ENCODE measurements around the gene BORCS6.

BORCS6 gene

DNA sequence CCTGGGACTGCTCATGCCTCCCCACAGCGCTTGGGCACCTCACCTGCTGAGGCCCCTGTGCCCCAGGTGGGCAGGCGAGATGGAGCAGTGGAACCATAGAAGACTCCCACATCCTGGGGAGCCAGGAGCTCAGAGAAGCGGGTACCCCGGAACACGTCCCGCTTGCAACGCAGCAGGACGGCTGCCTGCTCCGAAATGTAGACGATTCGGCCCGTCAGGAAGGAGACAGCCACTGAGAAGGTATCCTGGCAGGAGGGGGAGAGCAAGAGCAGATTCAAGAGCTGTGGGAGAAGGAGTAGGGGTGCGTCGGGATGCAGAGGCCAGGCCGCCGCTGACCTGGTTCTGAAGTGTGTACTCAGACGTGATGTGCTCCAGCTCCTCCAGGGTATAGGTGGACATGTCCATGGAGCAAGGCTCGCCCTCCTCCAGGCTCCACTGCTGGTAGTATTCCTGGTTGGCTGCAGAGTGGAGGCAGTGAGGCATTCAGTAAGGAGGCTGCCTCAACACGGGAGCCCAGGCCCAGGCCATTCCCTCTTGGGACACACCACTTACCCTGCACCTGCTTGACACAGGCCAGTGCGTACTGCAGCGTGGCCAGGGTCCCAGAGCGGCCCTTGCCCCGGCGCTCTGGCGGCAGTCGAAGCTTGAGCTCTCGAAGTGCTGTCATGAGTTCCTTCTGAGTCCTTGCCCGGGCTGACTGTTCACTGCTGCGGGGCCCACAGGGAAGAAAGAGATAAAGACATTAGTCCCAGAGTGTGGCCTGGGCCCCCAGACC is 40.4 kb downstream of the BORCS6 start:
- Histone ChIP-seq H3K4me3 (replicated peaks; ENCODE audit: insufficient read depth, low read length) (no peak overlapping the region), H3K27ac (replicated peaks) (no peak overlapping the region), H3K27me3 (ENCODE audit: insufficient read depth, poor library complexity, severe bottlenecking) (no peaks in the 10 kb centered on the region)
- no peak for DNase-seq (ENCODE audit: low read depth in 1 of 2, low spot score in 1 of 2)
- TF ChIP-seq SPI1 (IDR thresholded peaks at IDR 0.05; ENCODE audit: borderline replicate concordance, low read depth) (no peak), POLR2AphosphoS5 (IDR thresholded peaks at IDR 0.05; ENCODE audit: low read depth) (no peak), GABPA (IDR thresholded peaks at IDR 0.05; ENCODE audit: low read depth) (no peak)
- TF ChIP-seq, protein P1, sequence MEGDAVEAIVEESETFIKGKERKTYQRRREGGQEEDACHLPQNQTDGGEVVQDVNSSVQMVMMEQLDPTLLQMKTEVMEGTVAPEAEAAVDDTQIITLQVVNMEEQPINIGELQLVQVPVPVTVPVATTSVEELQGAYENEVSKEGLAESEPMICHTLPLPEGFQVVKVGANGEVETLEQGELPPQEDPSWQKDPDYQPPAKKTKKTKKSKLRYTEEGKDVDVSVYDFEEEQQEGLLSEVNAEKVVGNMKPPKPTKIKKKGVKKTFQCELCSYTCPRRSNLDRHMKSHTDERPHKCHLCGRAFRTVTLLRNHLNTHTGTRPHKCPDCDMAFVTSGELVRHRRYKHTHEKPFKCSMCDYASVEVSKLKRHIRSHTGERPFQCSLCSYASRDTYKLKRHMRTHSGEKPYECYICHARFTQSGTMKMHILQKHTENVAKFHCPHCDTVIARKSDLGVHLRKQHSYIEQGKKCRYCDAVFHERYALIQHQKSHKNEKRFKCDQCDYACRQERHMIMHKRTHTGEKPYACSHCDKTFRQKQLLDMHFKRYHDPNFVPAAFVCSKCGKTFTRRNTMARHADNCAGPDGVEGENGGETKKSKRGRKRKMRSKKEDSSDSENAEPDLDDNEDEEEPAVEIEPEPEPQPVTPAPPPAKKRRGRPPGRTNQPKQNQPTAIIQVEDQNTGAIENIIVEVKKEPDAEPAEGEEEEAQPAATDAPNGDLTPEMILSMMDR (IDR thresholded peaks at IDR 0.05; ENCODE audit: insufficient read depth, low read length) = no peak

DNA sequence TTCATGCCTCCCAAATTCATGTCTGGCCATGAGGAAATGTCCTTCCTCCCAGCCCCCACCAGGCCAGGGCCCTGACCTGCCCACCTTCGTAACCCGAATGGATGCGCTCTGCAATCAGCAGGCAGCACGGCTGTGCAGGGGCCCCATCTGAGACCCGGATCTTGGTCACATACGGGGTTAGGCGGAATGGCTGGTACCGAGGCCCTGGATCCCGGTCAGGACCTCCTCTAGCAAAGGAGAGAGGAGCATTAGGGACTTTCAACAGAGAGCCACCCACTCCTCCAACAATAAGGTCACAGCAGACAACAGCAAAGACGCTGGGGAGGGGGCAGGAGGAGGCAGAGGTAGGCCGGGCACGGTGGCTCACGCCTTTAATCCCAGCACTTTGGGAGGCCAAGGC is 41.4 kb downstream of the BORCS6 start:
- TF ChIP-seq, protein P2, sequence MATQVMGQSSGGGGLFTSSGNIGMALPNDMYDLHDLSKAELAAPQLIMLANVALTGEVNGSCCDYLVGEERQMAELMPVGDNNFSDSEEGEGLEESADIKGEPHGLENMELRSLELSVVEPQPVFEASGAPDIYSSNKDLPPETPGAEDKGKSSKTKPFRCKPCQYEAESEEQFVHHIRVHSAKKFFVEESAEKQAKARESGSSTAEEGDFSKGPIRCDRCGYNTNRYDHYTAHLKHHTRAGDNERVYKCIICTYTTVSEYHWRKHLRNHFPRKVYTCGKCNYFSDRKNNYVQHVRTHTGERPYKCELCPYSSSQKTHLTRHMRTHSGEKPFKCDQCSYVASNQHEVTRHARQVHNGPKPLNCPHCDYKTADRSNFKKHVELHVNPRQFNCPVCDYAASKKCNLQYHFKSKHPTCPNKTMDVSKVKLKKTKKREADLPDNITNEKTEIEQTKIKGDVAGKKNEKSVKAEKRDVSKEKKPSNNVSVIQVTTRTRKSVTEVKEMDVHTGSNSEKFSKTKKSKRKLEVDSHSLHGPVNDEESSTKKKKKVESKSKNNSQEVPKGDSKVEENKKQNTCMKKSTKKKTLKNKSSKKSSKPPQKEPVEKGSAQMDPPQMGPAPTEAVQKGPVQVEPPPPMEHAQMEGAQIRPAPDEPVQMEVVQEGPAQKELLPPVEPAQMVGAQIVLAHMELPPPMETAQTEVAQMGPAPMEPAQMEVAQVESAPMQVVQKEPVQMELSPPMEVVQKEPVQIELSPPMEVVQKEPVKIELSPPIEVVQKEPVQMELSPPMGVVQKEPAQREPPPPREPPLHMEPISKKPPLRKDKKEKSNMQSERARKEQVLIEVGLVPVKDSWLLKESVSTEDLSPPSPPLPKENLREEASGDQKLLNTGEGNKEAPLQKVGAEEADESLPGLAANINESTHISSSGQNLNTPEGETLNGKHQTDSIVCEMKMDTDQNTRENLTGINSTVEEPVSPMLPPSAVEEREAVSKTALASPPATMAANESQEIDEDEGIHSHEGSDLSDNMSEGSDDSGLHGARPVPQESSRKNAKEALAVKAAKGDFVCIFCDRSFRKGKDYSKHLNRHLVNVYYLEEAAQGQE (IDR thresholded peaks at IDR 0.05; ENCODE audit: insufficient replicate concordance, low read depth) = no peak
- TF ChIP-seq POLR2AphosphoS5 (IDR thresholded peaks at IDR 0.05; ENCODE audit: low read depth) = no peak
- DNase-seq (ENCODE audit: low read depth in 1 of 2, low spot score in 1 of 2) = no peak
- Histone ChIP-seq H3K27ac (replicated peaks) (no peak overlapping the region), H3K27me3 (ENCODE audit: insufficient read depth, poor library complexity, severe bottlenecking) (no peaks in the 10 kb centered on the region), H3K4me3 (replicated peaks; ENCODE audit: insufficient read depth, low read length) (no peak overlapping the region)

DNA sequence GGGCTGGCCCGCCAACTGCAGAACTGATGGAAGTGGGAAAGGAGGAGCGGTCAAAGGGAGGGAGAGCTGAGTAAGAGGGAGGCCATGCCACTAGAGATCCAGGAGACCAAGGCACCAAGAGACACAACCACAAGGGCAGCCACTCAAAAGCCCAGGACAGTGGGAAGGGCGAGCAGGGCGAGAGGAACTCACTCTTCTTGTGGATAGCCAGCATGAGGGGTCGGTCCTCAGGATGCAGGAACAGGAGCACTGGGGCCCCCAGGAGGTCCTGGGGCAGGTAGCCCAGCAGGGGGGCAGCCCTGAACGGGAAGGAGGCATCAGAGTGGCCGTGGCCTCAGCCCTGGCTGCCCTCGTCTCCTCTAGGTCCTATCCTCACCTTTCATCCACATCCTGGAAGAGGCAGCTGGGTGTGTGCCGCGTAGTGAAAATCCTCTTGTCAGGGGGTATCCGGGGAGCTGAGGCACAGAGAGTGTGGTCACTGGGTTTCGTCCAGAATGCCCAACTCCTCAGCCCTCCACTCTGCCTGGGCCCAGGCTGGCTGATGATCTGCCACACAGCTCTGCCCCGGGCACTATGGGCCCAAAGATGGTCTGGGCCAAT is 42.1 kb downstream of the BORCS6 start:
- DNase-seq (ENCODE audit: low read depth in 1 of 2, low spot score in 1 of 2) = no peak
- H3K4me3 ChIP-seq (replicated peaks; ENCODE audit: insufficient read depth, low read length) = no peak overlapping the region
- H3K27me3 ChIP-seq (ENCODE audit: insufficient read depth, poor library complexity, severe bottlenecking) = no peaks in the 10 kb centered on the region
- no peak overlapping the region for H3K27ac ChIP-seq (replicated peaks)
- TF ChIP-seq, protein P2 (IDR thresholded peaks at IDR 0.05; ENCODE audit: insufficient replicate concordance, low read depth) = no peak
- TF ChIP-seq POLR2AphosphoS5 (IDR thresholded peaks at IDR 0.05; ENCODE audit: low read depth) (no peak), SPI1 (IDR thresholded peaks at IDR 0.05; ENCODE audit: borderline replicate concordance, low read depth) (no peak)
- TF ChIP-seq, protein P1 (IDR thresholded peaks at IDR 0.05; ENCODE audit: insufficient read depth, low read length) = no peak

DNA sequence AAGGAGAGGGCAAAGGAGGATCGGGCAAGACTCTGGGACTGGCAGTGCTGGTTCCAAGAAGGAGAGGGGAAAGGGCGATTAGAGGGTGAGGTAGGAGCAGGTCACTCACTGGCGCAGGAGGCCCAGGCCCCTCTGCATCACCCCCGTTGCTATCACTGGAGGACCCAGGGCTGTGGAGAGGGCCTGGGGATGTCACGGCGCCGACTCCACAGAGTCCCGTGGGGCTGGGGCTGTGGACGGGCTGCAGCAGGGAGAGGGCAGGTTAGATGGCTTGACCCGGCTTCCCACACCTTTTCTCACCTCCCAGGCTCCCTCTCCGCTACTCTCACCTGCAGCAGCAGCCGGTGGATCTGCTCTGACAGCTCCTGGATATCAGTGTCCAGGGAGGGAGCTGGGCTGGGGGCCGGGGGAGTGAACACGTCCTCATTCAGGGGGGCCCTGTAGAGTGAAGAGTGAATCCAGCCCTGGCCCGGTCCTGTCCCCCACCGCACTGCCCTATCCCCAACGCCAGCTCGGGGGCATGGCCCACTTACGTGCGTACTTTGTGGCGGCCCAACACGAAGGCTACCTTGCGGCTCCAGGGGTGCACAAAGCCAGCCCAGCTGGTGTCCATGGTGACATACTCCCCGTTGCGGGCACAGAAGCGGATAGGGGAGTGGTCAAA is 42.7 kb downstream of the BORCS6 start:
- Histone ChIP-seq H3K27me3 (ENCODE audit: insufficient read depth, poor library complexity, severe bottlenecking) (no peaks in the 10 kb centered on the region), H3K4me3 (replicated peaks; ENCODE audit: insufficient read depth, low read length) (no peak overlapping the region), H3K27ac (replicated peaks) (no peak overlapping the region)
- TF ChIP-seq SPI1 (IDR thresholded peaks at IDR 0.05; ENCODE audit: borderline replicate concordance, low read depth) (no peak), POLR2AphosphoS5 (IDR thresholded peaks at IDR 0.05; ENCODE audit: low read depth) (no peak), GABPA (IDR thresholded peaks at IDR 0.05; ENCODE audit: low read depth) (no peak)
- TF ChIP-seq, protein P1 (IDR thresholded peaks at IDR 0.05; ENCODE audit: insufficient read depth, low read length) = no peak
- TF ChIP-seq, protein P2 (IDR thresholded peaks at IDR 0.05; ENCODE audit: insufficient replicate concordance, low read depth) = no peak
- no peak for DNase-seq (ENCODE audit: low read depth in 1 of 2, low spot score in 1 of 2)

Measured in HL-60 (cell line).